ENCODE data around the gene LPCAT2.

GRCh38 chr16:55571191-55571897, 62.5 kb downstream of the LPCAT2 start:
- TF ChIP-seq CTCF (IDR thresholded peaks at IDR 0.05) (no peak), POLR2AphosphoS5 (IDR thresholded peaks at IDR 0.05) (no peak)
